ENCODE results near the gene ABCA5. TPM values are rescaled to one million over a fixed set of nuclear protein-coding genes. Genes with fewer than 3 reads are reported as not detected.

The ABCA5 gene
- total RNA-seq, 2 donors from 2014 or later, result 2.7 to 2.8 TPM

- no peak for TF ChIP-seq CTCF (conservative IDR thresholded peaks at IDR 0.05)
- Mint-ChIP-seq H3K4me3 (no peak overlapping the region), H3K27ac (no peak overlapping the region), H3K27me3 (ENCODE audit: insufficient read depth) (no peaks in the 10 kb centered on the region), H3K9me3 (no peaks in the 10 kb centered on the region), H3K4me1 (no peaks in the 10 kb centered on the region), H3K36me3 (ENCODE audit: low read depth) (no peaks in the 10 kb centered on the region)
- Histone ChIP-seq H3K4me3 (ENCODE audit: low read length) (no peak overlapping the region), H3K9me3 (ENCODE audit: control insufficient read depth, low read length) (no peaks in the 10 kb centered on the region), H3K36me3 (ENCODE audit: control insufficient read depth, insufficient read depth, low read length) (no peaks in the 10 kb centered on the region), H3K4me1 (ENCODE audit: control insufficient read depth, insufficient read depth, low read length) (no peaks in the 10 kb centered on the region), H3K27me3 (ENCODE audit: control insufficient read depth, insufficient read depth, low read length, poor library complexity, severe bottlenecking) (no peaks in the 10 kb centered on the region), H3K9ac (ENCODE audit: extremely low read depth, low read length, poor library complexity, severe bottlenecking) (no peak overlapping the region), H3K27ac (ENCODE audit: low read depth, low read length) (no peak overlapping the region)
- no peak for DNase-seq
- 92% methylated on average over 3 of the region's 6 CpGs; no CpG with 5 or more reads in 1 of the 2 experiments for WGBS, 2 experiments (ENCODE audit: insufficient coverage in 1 of 2, insufficient read length in 1 of 2)
Observed at GRCh38 chr17:69269131-69269998, 57.6 kb downstream of the ABCA5 start.

GRCh38 chr17:69268543-69269014 lies 58.4 kb downstream of the ABCA5 start:
- no peaks in the 10 kb centered on the region for H3K9me3 ChIP-seq (ENCODE audit: control insufficient read depth, low read length)
- no peaks in the 10 kb centered on the region for H3K27me3 ChIP-seq (ENCODE audit: control insufficient read depth, insufficient read depth, low read length, poor library complexity, severe bottlenecking)
- no peak overlapping the region for H3K9ac ChIP-seq (ENCODE audit: extremely low read depth, low read length, poor library complexity, severe bottlenecking)
- no peaks in the 10 kb centered on the region for H3K9me3 Mint-ChIP-seq
- H3K4me3 ChIP-seq (ENCODE audit: low read length), result no peak overlapping the region
- no peaks in the 10 kb centered on the region for H3K36me3 ChIP-seq (ENCODE audit: control insufficient read depth, insufficient read depth, low read length)
- no peaks in the 10 kb centered on the region for H3K4me1 Mint-ChIP-seq
- no peaks in the 10 kb centered on the region for H3K27me3 Mint-ChIP-seq (ENCODE audit: insufficient read depth)
- no peaks in the 10 kb centered on the region for H3K36me3 Mint-ChIP-seq (ENCODE audit: low read depth)
- H3K4me1 ChIP-seq (ENCODE audit: control insufficient read depth, insufficient read depth, low read length), result no peaks in the 10 kb centered on the region
- WGBS, 2 experiments (ENCODE audit: insufficient coverage in 1 of 2, insufficient read length in 1 of 2), result 83 to 85% methylated on average over 4 to 5 of the region's 5 CpGs
- H3K27ac Mint-ChIP-seq, result peak overlapping the region; percentile 12
- no peak overlapping the region for H3K27ac ChIP-seq (ENCODE audit: low read depth, low read length)
- DNase-seq, result no peak
- H3K4me3 Mint-ChIP-seq, result no peak overlapping the region
- no peak for TF ChIP-seq CTCF (conservative IDR thresholded peaks at IDR 0.05)

- Histone ChIP-seq H3K9me3 (ENCODE audit: control insufficient read depth, low read length) (no peaks in the 10 kb centered on the region), H3K9ac (ENCODE audit: extremely low read depth, low read length, poor library complexity, severe bottlenecking) (no peak overlapping the region), H3K4me3 (ENCODE audit: low read length) (no peak overlapping the region), H3K27me3 (ENCODE audit: control insufficient read depth, insufficient read depth, low read length, poor library complexity, severe bottlenecking) (no peaks in the 10 kb centered on the region), H3K36me3 (ENCODE audit: control insufficient read depth, insufficient read depth, low read length) (no peaks in the 10 kb centered on the region), H3K27ac (ENCODE audit: low read depth, low read length) (no peak overlapping the region), H3K4me1 (ENCODE audit: control insufficient read depth, insufficient read depth, low read length) (no peaks in the 10 kb centered on the region)
- no peak for DNase-seq
- TF ChIP-seq CTCF (conservative IDR thresholded peaks at IDR 0.05), result no peak
- 95 to 100% methylated on average over 1 to 3 of the region's 3 CpGs for WGBS, 2 experiments (ENCODE audit: insufficient coverage in 1 of 2, insufficient read length in 1 of 2)
- no peaks in the 10 kb centered on the region for H3K9me3 Mint-ChIP-seq
- no peaks in the 10 kb centered on the region for H3K4me1 Mint-ChIP-seq
- H3K27me3 Mint-ChIP-seq (ENCODE audit: insufficient read depth), result no peaks in the 10 kb centered on the region
- H3K4me3 Mint-ChIP-seq, result no peak overlapping the region
- no peaks in the 10 kb centered on the region for H3K36me3 Mint-ChIP-seq (ENCODE audit: low read depth)
- no peak overlapping the region for H3K27ac Mint-ChIP-seq
Observed at GRCh38 chr17:69267219-69267618, 59.7 kb downstream of the ABCA5 start.

Measured in endodermal cell (in vitro differentiated cells).